HCT116 (cell line): Measurements from ENCODE around the gene DNMT3B.

Source experiments
- CEBPB ChIP-seq: IDR thresholded peaks from 2 replicates; pipeline ENCODE4 v1.6.1; 2012; ENCODE audit warnings: low read depth
- CTCF ChIP-seq, 3 experiments: fragments of 200-600 bp in 1 of 3; sonication (generic) in 1 of 3; IDR thresholded peaks in 2 of 3; conservative IDR thresholded peaks in 1 of 3; 2 replicates each; pipeline ENCODE4 v1.5.1; 2012 to 2017; ENCODE audit warnings: low read depth in 2 of 3, low read length in 2 of 3, antibody characterized with exemption in 1 of 3, borderline replicate concordance in 1 of 3, control low read depth in 1 of 3, mild to moderate bottlenecking in 1 of 3, mixed read lengths in 1 of 3, mixed run types in 1 of 3, moderate library complexity in 1 of 3; ENCODE audit not compliant: insufficient read depth in 1 of 3
- ELF1 ChIP-seq: IDR thresholded peaks from 2 replicates; pipeline ENCODE4 v1.6.1; 2012; ENCODE audit warnings: low read depth, borderline replicate concordance
- EZH2 ChIP-seq: fragments of 200-600 bp; sonication (generic); IDR thresholded peaks from 2 replicates; pipeline ENCODE4 v1.6.1; 2017; ENCODE audit warnings: antibody characterized with exemption, mixed run types
- MAX ChIP-seq: IDR thresholded peaks from 2 replicates; pipeline ENCODE4 v1.6.1; 2012
- POLR2A ChIP-seq: IDR thresholded peaks from 2 replicates; pipeline ENCODE4 v1.7.0; 2011; ENCODE audit warnings: borderline replicate concordance; ENCODE audit not compliant: insufficient read depth, insufficient read length; ENCODE audit errors: extremely low read depth
- POLR2AphosphoS5 ChIP-seq: IDR thresholded peaks from 2 replicates; pipeline ENCODE4 v1.6.1; 2011; ENCODE audit warnings: mild to moderate bottlenecking, low read depth, low read length, moderate library complexity
- REST ChIP-seq: IDR thresholded peaks from 2 replicates; pipeline ENCODE4 v1.6.1; 2012; ENCODE audit warnings: low read depth
- SIN3A ChIP-seq: IDR thresholded peaks from 2 replicates; pipeline ENCODE4 v1.6.1; 2012; ENCODE audit warnings: low read depth
- YY1 ChIP-seq: IDR thresholded peaks from 2 replicates; pipeline ENCODE4 v1.6.1; 2011; ENCODE audit warnings: low read length, low read depth, moderate library complexity, mild to moderate bottlenecking; ENCODE audit not compliant: insufficient replicate concordance; ENCODE audit errors: extremely low read depth
- ZBTB33 ChIP-seq: IDR thresholded peaks from 2 replicates; pipeline ENCODE4 v1.6.1; 2011; ENCODE audit warnings: mild to moderate bottlenecking, low read length, moderate library complexity; ENCODE audit not compliant: insufficient replicate concordance; ENCODE audit errors: extremely low read depth
- ZNF274 ChIP-seq: fragments of 200-500 bp; sonication (Bioruptor generic); IDR thresholded peaks from 2 replicates; pipeline ENCODE4 v1.6.1; 2014; ENCODE audit warnings: mild to moderate bottlenecking, low read depth, low read length, inconsistent platforms

- no peak for TF ChIP-seq ZNF274
- TF ChIP-seq CTCF (IDR thresholded peaks at IDR 0.05 in 2 of 3, conservative IDR thresholded peaks at IDR 0.05 in 1 of 3; ENCODE audit: borderline replicate concordance in 1 of 3, insufficient read depth in 1 of 3, low read depth in 2 of 3, low read length in 2 of 3): no peak
- no peak for TF ChIP-seq YY1
- no peak for TF ChIP-seq ZBTB33
- no peak for TF ChIP-seq POLR2A
- TF ChIP-seq POLR2AphosphoS5: no peak
- TF ChIP-seq EZH2: no peak
- no peak for TF ChIP-seq REST
- no peak for TF ChIP-seq ELF1
- TF ChIP-seq SIN3A: no peak
- no peak for TF ChIP-seq MAX
- no peak for TF ChIP-seq CEBPB
These were observed 72.8 kb downstream of the DNMT3B start for GRCh38 chr20:32834972-32835371.
